ENCODE measurements around the gene SLC39A13.
A peak's percentile ranks its signal among the peaks of the same experiment; 100 is the strongest.

The SLC39A13 gene

DNA sequence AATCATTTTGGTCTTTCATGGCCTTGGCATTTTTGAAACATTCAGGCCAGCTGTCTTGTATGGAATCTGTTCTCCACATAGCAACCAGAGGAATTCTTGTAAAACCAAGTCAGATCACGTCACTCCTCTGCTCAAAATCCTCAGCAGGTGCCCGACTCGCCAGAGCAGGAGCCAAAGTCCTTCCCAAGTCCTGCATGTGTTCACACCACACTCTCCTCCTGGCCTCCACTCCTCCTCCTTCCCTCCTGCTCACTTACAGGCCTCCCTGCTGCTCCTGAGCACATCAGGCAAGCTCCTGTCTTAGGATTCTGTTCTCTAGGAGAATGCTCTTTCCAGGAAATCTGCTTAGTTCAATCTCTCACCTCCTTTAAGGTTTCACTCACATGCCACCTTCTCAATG is 24.8 kb downstream of the SLC39A13 start:
- no peak for DNase-seq

- no peak for DNase-seq
Observed at GRCh38 chr11:47434011-47434786, 25.8 kb downstream of the SLC39A13 start.

GRCh38 chr11:47435687-47436086 is 27.3 kb downstream of the SLC39A13 start:
- no peak for DNase-seq

- DNase-seq, result no peak
Observed at GRCh38 chr11:47436726-47437125, 28.3 kb downstream of the SLC39A13 start.

DNA sequence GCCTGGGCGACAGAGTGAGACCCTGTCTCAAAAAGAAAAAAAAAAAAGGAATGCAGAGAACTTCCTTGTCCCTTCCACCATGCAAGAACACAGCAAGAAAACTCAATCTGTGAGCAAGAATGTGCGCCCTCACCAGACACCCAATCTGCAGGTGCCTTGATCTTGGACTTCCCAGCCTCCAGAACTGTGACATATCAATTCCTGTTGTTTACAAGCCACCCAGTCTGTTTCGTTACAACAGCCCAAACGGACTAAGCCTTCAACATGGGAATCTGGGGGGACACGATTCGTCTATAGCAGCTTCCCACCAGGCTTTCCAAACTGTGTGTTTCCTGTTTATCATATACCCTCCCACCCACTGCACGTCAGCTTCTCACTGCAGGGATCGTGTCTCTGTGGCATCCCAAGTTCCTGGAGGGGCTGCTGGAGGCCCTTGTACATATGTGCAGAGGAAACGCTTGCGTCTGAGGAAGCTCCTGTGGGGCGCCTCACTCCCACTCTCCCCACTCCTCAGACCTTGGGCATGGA is 28.9 kb downstream of the SLC39A13 start:
- DNase-seq, result no peak

GRCh38 chr11:47437746-47438418 is 29.5 kb downstream of the SLC39A13 start:
- DNase-seq, result no peak

- DNase-seq, result no peak
Observed at GRCh38 chr11:47438721-47439120, 30.3 kb downstream of the SLC39A13 start.

- no peak for DNase-seq
Observed at GRCh38 chr11:47440054-47440476, 31.7 kb downstream of the SLC39A13 start.

DNA sequence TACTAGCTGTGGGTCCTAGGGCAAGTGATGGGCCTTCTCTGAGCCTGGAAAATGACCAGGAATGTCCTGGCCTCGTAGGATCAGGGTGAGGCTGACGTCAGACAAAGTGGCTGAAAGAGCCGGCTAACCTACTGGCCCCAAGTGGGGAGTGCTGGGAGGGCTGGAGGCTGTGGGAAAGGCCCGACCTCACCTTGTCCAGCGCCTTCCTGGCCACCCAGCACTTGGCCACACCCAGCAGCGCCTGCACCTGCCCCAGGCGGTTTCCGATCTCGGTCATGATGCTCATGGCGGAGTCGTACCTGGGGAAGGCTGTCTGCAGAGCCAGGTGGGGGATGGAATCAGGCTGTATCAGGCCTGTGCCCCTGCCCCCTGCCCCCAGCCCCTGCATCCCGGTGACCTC is 33.0 kb downstream of the SLC39A13 start:
- no peak for DNase-seq

- no peak for DNase-seq
Observed at GRCh38 chr11:47442514-47442913, 34.1 kb downstream of the SLC39A13 start.

DNA sequence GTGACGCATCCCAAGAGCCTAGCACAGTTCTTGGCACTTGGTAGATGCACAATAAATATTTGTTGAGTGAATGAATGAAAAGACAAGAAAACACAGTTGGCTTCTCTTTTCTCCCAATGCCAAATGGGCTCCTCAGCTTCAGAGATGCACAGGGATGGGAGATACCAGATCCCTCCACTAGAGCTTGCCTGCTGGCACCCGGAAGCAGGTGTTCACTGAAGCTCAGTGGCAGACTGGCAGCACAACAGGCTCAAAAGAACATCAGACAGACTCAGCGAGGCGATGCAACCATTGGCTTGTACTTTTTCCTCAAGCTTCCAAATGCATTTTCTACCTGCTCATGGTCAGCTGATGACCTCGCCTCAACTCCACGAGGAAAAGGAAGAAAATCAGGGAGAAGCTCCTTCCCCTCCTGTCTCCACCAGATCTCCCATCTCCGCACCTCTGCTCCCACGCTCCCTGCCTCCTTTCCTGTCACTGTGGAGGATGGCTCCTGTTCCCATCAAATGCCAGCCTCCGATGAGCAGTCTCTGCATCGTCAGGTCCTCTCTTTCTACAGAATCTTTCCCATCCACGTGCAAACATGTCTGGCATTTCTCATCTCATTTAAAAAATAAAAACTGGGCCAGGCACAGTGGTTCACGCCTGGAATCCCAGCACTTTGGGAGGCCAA is 34.8 kb downstream of the SLC39A13 start:
- no peak for DNase-seq

DNA sequence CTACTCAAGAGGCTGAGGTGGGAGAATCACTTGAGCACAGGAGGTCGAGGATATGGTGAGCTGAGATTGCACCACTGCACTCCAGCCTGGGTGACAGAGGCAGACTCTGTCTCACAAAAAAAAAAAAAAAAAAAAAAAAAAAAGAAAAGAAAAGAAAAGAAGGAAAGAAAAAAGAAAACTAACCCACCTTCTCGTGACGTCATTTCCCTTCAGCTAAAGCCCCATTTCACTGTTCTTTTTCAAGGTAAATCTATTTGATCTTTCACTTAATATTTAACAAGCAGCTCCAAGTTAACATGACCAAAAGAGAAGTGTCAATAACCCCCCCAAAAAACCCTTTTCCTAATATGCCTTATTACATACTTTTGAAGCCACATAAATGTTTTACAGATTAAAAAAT is 35.4 kb downstream of the SLC39A13 start:
- DNase-seq, result no peak

- DNase-seq, result no peak
Observed at GRCh38 chr11:47445840-47446239, 37.5 kb downstream of the SLC39A13 start.

GRCh38 chr11:47446833-47447232 is 38.4 kb downstream of the SLC39A13 start:
- DNase-seq, result no peak

DNA sequence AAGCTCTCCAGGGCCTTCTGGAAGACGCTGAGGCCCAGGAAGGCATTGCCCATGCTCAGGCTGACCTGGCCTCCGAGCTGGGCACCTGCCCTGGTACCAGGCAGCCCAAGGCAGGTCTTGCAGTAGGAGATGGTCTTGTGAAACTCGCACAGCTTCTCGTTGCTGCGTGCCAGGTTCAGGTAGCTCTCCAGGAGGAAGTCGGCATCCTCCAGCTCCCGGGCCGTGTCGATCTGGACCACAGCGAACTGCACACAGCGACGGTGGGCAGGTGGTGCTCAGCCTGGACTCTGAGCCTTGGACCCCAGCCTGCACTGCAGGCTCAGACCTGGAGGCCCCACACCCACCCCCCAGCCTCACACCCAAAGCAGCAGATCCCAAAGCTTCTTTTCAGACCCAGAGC is 39.5 kb downstream of the SLC39A13 start:
- no peak for DNase-seq

DNA sequence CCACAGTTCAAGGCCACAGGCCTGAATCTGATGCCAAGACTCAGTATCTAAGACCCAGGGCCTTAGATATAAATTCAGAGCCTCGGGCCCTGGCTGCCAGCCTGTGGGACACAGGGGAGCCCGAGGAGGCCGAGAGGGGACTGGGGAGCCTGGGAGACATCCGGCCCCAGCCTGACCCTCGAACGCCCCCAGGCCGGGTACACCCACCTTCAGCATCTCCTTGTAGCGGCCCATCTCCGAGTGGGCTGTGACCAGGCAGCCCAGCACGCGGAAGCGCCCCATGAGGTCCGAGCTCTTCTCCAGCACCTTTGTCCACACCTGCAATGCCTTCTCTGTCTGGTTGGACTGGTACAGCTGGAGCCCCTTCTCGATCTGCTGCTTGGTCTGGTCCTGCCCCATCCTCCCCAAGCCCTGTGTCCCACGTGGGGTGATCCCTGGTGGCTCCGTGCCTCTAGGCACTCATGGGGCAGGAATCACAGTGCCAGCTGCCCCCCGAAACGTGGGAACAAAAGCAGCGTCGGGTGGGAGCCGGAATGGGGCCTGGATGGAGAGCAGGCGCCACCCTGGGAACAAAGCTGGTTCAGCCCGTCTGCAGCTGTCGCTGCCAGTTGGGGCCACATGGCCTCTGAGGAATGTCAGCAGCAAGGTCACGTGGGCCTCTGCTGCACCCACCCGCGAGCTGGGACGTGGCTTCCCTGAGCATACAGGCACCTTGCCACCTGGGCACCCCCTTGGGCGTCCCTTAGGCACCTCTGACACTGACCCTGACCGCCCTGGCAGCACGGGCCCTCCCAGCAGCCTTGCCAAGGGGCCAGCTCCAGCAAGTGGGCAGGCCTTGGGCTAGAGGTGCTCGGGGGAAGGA is 40.4 kb downstream of the SLC39A13 start, which contains the start of gene RAPSN:
Gene RAPSN (minus strand): TSS at position 571 of the 862 bp plus-strand sequence. CDS start 172 bp downstream, at position 399.
- DNase-seq, result peak; percentile 81

DNA sequence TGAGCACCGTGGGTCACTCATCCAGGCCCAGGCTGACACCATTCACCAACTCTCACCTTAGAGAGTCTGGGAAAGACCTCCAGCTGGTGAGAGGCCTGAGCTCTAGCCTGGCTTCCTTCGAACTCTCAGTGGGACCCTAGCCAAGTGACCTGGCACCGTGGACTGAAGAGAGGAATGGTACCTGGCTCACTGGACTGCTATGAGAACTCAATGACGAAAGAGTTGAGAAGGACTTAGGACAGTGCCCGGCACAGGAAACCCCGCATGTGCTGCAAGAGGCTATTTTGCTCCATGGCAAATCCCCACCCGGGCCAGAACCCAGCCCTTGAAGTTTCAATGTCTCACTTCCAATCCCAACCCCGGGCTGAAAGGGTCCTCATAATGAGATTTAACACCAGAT is 41.2 kb downstream of the SLC39A13 start:
- no peak for DNase-seq

DNA sequence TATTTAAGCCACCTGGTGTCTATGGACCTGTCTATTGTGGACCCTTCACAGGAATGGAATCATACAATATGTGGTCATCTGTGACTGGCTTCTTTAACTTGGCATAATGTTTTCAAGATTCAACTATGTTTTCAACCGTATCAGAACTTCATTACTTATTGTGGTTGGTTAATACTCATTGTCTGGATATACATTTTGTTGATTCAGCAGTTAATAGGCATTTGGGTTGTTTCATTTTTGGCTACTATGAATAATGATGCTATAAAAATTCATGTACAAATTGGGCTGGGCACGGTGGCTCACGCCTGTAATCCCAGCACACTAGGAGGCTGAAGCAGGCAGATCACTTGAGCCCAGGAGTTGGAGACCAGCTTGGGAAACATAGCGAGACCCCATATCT is 43.0 kb downstream of the SLC39A13 start:
- DNase-seq, result no peak

DNA sequence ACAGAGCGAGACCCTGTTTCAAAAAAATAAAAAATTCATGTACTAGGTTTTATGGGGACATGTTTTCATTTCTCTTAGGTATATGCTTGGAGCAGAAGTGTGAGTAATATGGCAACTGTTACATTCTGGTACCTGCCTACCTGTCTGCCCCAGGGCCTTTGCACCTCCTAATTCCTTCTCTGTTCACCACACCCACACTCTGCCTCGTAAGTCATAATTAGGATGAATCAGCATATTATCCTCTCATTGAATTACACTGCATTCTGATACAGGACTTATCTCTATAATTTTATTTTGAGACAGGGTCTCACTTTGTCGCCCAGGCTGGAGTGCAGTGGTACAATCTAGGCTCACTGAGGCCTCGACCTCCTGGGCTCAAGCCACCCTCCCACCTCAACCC is 43.6 kb downstream of the SLC39A13 start:
- DNase-seq, result no peak

- no peak for DNase-seq
Observed at GRCh38 chr11:47453365-47453764, 45.0 kb downstream of the SLC39A13 start.

DNA sequence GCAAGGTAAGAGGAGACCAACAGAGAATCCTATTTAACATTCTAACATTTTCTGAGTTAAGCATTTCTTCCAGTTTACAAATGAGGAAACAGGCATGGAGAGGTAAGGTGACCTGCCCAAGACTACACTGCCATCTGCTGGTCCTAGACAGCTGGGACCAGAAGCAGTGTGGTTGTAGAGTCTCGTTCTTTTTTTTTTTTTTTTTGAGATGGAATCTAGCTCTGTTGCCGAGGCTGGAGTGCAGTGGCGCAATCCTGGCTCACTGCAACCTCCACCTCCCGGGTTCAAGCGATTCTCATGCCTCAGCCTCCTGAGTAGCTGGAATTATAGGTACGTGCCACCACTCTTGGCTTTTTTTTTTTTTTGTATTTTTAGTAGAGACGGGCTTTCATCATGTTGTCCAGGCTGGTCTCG is 45.9 kb downstream of the SLC39A13 start:
- peak; percentile 81 for DNase-seq

DNA sequence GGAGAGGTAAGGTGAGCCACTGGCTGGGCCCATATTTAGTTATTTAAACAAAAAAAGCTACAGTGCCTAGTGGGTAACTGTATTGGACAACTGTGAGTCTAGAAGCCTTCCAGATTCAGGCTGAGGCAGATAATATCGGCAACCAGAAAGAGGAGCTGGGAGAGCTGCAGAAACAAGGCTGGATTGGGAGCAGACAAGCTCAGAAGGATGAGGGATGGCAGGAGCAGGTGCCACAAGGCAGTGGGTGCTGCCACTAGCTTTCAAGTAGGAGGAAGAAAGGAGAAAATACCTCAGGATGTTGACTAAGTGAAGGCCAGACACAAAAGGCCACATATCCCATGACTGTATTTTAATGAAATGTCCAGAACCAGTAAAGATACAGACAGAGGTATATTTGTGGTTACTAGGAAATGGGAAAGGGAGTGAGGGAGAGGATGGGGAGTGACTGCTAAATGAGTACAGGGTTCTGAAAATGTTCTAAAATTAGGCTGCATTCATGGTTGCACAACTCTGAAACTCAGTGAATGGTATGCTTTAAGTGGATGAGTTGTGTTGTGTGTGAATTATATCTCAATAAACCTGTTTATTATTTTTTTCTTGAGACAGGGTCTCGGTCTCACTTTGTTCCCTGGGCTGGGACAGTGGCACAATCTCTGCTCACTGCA is 52.3 kb downstream of the SLC39A13 start:
- no peak for DNase-seq
